T-helper 1 cell treated with Interleukin-12 subunit alpha and Interleukin-12 subunit beta and Interleukin-4 antibody, amounts not matched to agents 30 μg/mL and 1 μg/mL, for 36 hours (primary cell): Measurements from ENCODE around the gene RNASET2.

Experiments used
- H3K27ac Mint-ChIP-seq: one replicate; pipeline ENCODE4 v1.8.0; 2021; ENCODE audit warnings: mild to moderate bottlenecking, mixed read lengths
- H3K27me3 Mint-ChIP-seq: one replicate; pipeline ENCODE4 v1.8.0; 2021; ENCODE audit warnings: low read depth, mixed read lengths
- H3K36me3 Mint-ChIP-seq: one replicate; pipeline ENCODE4 v1.8.0; 2021; ENCODE audit warnings: low read depth, mixed read lengths
- H3K4me1 Mint-ChIP-seq: one replicate; pipeline ENCODE4 v1.8.0; 2021; ENCODE audit warnings: low read depth, mixed read lengths
- H3K4me3 Mint-ChIP-seq: one replicate; pipeline ENCODE4 v1.8.0; 2021; ENCODE audit warnings: mild to moderate bottlenecking, moderate library complexity, mixed read lengths
- H3K9me3 Mint-ChIP-seq: one replicate; pipeline ENCODE4 v1.8.0; 2021; ENCODE audit warnings: mixed read lengths

The RNASET2 gene

DNA sequence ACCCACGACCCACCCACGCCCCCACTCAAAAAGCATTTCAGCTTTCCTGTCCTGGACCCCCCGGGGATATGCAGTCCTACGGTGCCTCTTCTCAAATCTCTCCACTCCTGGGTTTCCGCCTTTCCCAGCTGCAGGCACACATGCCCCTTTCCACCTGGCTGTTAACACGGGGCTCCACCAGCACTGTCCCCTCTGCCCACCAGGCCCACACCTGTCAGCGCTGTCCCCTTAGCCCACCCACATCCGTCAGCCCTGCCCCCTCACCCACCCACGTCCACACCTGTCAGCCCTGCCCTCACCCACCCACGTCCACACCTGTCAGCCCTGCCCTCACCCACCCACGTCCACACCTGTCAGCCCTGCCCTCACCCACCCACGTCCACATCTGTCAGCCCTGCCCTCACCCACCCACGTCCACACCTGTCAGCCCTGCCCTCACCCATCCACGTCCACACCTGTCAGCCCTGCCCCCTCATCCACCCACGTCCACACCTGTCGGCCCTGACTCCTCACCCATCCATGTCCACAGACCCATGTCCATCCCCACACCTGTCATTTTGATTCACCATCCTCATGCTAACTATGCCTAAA, 11.6 kb downstream of the RNASET2 start:
- Mint-ChIP-seq H3K9me3 (no peaks in the 10 kb centered on the region), H3K27ac (peak overlapping the region; percentile 75), H3K27me3 (no peaks in the 10 kb centered on the region), H3K4me3 (no peak overlapping the region), H3K36me3 (peaks cover 38% of the 10 kb centered on the region), H3K4me1 (peaks cover 29% of the 10 kb centered on the region)

DNA sequence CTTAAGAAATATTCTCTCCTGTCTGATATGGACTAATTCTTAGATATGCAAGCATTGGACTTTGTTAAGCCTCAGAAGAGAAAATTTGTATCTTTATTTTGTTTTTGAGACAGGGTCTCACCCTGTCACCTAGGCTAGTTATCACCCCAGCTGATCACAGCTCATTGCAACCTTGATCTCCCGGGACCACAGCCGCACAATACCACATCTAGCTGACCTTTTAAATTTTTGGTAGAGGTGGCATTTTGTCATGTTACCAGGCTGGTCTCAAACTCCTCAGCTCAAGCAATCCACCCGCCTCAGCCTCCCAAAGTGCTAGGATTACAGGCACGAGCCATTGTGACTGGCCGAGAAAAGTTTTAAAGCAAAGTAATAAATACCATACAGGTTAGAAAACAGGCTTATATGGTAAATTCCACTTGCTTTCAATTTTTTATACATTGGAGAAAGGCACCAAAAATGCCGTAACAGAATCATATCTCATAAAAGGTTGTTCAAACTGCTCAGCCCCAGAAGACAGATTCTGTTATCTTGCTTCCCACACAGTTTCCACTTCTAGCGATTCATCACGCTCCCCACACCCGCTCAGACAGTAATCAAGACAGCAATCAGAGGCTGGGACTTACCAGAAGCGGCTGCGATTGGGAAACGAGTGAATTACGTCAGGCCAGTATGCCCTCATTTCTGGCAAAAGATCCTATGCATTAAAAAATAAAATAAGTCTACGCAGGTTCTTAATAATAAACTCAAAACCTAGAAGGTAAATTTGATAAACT, 13.8 kb downstream of the RNASET2 start:
- peak overlapping the region; percentile 27 for H3K4me3 Mint-ChIP-seq
- H3K36me3 Mint-ChIP-seq = peaks cover 49% of the 10 kb centered on the region

GRCh38 chr6:166940643-166941068, 15.7 kb downstream of the RNASET2 start:
- Mint-ChIP-seq H3K27ac (no peak overlapping the region), H3K4me1 (peaks cover 36% of the 10 kb centered on the region), H3K4me3 (no peak overlapping the region), H3K27me3 (no peaks in the 10 kb centered on the region), H3K9me3 (no peaks in the 10 kb centered on the region), H3K36me3 (peaks cover 51% of the 10 kb centered on the region)

More for the DNA sequence above, 13.8 kb downstream of the RNASET2 start:
- H3K27me3 Mint-ChIP-seq = no peaks in the 10 kb centered on the region
- H3K9me3 Mint-ChIP-seq = no peaks in the 10 kb centered on the region
- peak overlapping the region; percentile 81 for H3K27ac Mint-ChIP-seq
- peaks cover 28% of the 10 kb centered on the region for H3K4me1 Mint-ChIP-seq

GRCh38 chr6:166939894-166940293, 16.5 kb downstream of the RNASET2 start:
- Mint-ChIP-seq H3K27ac (no peak overlapping the region), H3K4me3 (no peak overlapping the region), H3K36me3 (peaks cover 48% of the 10 kb centered on the region), H3K4me1 (peaks cover 31% of the 10 kb centered on the region), H3K9me3 (no peaks in the 10 kb centered on the region), H3K27me3 (no peaks in the 10 kb centered on the region)

- Mint-ChIP-seq H3K27ac (no peak overlapping the region), H3K4me1 (peaks cover 31% of the 10 kb centered on the region), H3K4me3 (no peak overlapping the region), H3K27me3 (no peaks in the 10 kb centered on the region), H3K36me3 (peaks cover 49% of the 10 kb centered on the region), H3K9me3 (no peaks in the 10 kb centered on the region)
Measured at GRCh38 chr6:166939345-166939744, 17.0 kb downstream of the RNASET2 start.

- no peak overlapping the region for H3K4me3 Mint-ChIP-seq
- H3K9me3 Mint-ChIP-seq = no peaks in the 10 kb centered on the region
- no peaks in the 10 kb centered on the region for H3K27me3 Mint-ChIP-seq
- H3K27ac Mint-ChIP-seq = no peak overlapping the region
- peaks cover 31% of the 10 kb centered on the region for H3K4me1 Mint-ChIP-seq
- H3K36me3 Mint-ChIP-seq = peaks cover 53% of the 10 kb centered on the region
Measured at GRCh38 chr6:166938704-166939103, 17.6 kb downstream of the RNASET2 start.

DNA sequence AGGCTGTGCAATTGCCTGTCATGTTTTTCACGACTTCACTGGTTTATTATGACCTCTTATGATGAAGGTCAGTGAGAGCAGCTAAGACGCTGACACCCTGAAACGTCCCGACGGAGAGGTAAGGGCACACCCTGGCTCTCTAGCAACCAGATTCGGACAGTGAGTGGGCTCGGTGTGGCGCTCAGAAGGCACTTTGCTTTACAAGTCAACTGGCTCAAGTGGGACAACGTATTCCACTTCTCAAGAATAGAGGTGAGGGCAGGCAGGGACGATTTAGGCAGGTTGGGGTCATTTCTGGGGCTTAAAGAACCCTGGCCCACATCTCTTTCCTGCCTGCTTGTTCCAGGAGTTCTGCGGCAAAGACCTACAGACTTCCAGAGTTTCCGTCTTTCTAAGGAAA, 18.2 kb downstream of the RNASET2 start:
- no peaks in the 10 kb centered on the region for H3K9me3 Mint-ChIP-seq
- no peak overlapping the region for H3K4me3 Mint-ChIP-seq
- H3K4me1 Mint-ChIP-seq = peaks cover 28% of the 10 kb centered on the region
- no peak overlapping the region for H3K27ac Mint-ChIP-seq
- H3K27me3 Mint-ChIP-seq = no peaks in the 10 kb centered on the region
- H3K36me3 Mint-ChIP-seq = peaks cover 52% of the 10 kb centered on the region

GRCh38 chr6:166937746-166938145, 18.6 kb downstream of the RNASET2 start:
- H3K4me1 Mint-ChIP-seq = peaks cover 24% of the 10 kb centered on the region
- no peaks in the 10 kb centered on the region for H3K27me3 Mint-ChIP-seq
- no peak overlapping the region for H3K4me3 Mint-ChIP-seq
- H3K9me3 Mint-ChIP-seq = no peaks in the 10 kb centered on the region
- peak overlapping the region; percentile 26 for H3K27ac Mint-ChIP-seq
- H3K36me3 Mint-ChIP-seq = peaks cover 52% of the 10 kb centered on the region

DNA sequence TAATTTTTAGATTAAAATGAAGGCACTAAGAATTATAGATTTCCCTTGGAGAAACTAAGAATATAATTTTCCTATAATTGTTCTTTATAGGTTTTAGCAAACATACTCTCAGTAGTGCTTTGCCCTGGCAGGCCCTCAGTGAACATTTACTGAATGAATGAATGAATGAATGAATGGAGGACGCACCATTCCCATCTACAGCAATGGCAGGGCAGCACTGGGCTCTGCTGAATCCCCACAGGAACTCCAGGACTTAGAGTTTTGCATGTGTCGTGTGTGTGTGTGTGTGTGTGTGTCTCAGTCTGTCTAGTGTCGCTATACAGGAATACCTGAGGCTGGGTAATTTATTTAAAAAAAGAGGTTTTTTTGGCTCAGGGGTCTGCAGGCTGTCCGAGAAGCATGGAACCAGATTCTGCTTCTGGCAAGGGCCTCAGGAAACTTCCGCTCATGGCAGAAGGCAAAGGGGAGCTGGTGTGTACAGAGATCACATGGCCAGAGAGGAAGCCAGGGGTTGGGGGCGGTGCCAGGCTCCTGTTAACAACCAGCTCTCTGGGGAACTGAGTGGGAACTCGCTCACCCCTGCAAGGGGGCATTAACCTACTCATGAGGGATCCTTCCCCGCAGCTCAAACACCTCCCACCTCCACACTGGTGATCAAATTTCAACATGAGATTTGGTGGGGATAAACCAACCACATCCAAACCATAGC, 20.1 kb downstream of the RNASET2 start:
- Mint-ChIP-seq H3K4me1 (peaks cover 17% of the 10 kb centered on the region), H3K9me3 (no peaks in the 10 kb centered on the region), H3K27ac (peak overlapping the region; percentile 73), H3K4me3 (no peak overlapping the region), H3K36me3 (peaks cover 58% of the 10 kb centered on the region), H3K27me3 (no peaks in the 10 kb centered on the region)

GRCh38 chr6:166935353-166935752, 21.0 kb downstream of the RNASET2 start:
- Mint-ChIP-seq H3K27me3 (no peaks in the 10 kb centered on the region), H3K9me3 (no peaks in the 10 kb centered on the region), H3K36me3 (peaks cover 58% of the 10 kb centered on the region), H3K27ac (no peak overlapping the region), H3K4me1 (peaks cover 19% of the 10 kb centered on the region), H3K4me3 (no peak overlapping the region)

GRCh38 chr6:166934174-166934573, 22.2 kb downstream of the RNASET2 start:
- Mint-ChIP-seq H3K27me3 (no peaks in the 10 kb centered on the region), H3K9me3 (no peaks in the 10 kb centered on the region), H3K27ac (no peak overlapping the region), H3K4me3 (no peak overlapping the region), H3K4me1 (peaks cover 21% of the 10 kb centered on the region), H3K36me3 (peaks cover 62% of the 10 kb centered on the region)

GRCh38 chr6:166933396-166933795, 23.0 kb downstream of the RNASET2 start:
- Mint-ChIP-seq H3K9me3 (no peaks in the 10 kb centered on the region), H3K4me1 (peaks cover 21% of the 10 kb centered on the region), H3K27ac (no peak overlapping the region), H3K27me3 (no peaks in the 10 kb centered on the region), H3K4me3 (no peak overlapping the region), H3K36me3 (peaks cover 63% of the 10 kb centered on the region)

DNA sequence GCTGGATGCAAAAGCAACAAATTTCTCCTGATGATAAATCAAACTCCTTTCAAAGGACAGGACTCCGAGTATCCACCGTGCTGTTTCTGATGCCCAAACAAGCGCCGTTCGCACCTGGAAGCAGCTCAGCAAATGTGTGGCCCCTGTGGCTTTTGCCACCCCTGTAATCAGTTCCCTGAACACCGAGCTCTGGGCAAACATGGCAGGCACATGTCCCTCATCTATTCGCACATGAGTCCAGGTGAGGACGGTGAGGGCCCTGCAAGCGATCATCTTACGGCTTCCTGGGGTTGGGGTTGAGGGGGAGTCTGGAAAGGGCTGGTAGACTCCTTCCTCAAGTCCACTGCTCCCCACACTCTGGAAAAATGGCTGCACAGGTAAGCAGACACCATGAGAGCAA, 23.7 kb downstream of the RNASET2 start:
- Mint-ChIP-seq H3K4me3 (no peak overlapping the region), H3K27ac (no peak overlapping the region), H3K4me1 (peaks cover 23% of the 10 kb centered on the region), H3K36me3 (peaks cover 65% of the 10 kb centered on the region), H3K9me3 (no peaks in the 10 kb centered on the region), H3K27me3 (no peaks in the 10 kb centered on the region)

DNA sequence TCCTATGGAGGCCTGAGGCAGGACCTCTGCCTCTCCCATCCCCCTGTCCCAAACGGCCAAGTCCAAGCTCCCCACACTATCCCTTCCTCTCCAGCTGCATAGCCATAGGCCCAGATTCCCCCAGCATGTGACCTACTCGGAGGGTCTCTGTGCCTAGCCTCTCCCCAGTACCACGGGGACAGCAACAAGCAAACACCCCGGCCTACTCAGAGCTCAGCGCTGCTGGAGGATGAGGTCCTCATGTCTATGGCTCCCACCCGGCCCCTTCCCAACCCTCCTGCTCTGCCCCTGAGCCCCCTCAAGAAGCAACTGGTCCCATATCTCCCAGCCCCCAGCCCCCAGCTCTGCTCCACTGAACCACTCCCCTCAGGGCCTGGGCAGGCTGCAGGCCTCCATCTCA, 24.2 kb downstream of the RNASET2 start:
- Mint-ChIP-seq H3K27ac (peak overlapping the region; percentile 57), H3K36me3 (peaks cover 65% of the 10 kb centered on the region), H3K4me3 (no peak overlapping the region), H3K27me3 (no peaks in the 10 kb centered on the region), H3K4me1 (peaks cover 22% of the 10 kb centered on the region), H3K9me3 (no peaks in the 10 kb centered on the region)
